ENCODE measurements around the gene PALMD. TPM values are rescaled to one million over a fixed set of nuclear protein-coding genes. Genes with fewer than 3 reads are reported as not detected.
A peak's percentile ranks its signal among the peaks of the same experiment; 100 is the strongest.

PALMD gene
- total RNA-seq, 2 donors from 2014 or later = not detected

DNA sequence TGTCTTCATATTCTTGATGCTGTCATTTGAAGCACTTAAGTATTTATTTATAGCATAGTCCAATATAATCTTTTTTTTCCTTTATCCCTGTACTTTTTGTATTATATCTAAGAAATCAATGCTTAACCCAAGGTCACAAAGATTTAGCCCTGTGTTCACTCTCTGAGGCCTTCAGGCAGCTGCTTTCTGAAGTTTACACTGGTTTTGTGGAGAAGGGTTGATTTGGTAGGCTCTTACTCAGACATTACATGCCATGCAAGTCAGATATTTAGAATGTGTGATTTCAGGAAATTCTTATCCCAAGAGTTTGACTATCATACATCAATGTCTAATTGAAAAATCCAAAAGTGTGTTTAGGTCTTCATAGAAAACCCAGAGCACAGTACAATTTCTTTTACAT is 56.3 kb downstream of the PALMD start:
- Mint-ChIP-seq H3K4me3 (no peak overlapping the region), H3K4me1 (peaks cover 15% of the 10 kb centered on the region)
- ATAC-seq = no peak

GRCh38 chr1:99704356-99704816 is 58.5 kb downstream of the PALMD start:
- H3K9me3 ChIP-seq (ENCODE audit: control insufficient read depth, low read length, poor library complexity, severe bottlenecking) = no peaks in the 10 kb centered on the region
- H3K4me1 Mint-ChIP-seq = peaks cover 13% of the 10 kb centered on the region
- no peak for ATAC-seq
- peaks cover 24% of the 10 kb centered on the region for H3K27me3 Mint-ChIP-seq
- DNase-seq = no peak
- H3K4me3 Mint-ChIP-seq = peak overlapping the region; percentile 55
- no peaks in the 10 kb centered on the region for H3K36me3 Mint-ChIP-seq (ENCODE audit: low read depth)
- H3K27ac Mint-ChIP-seq = no peak overlapping the region

More for the DNA sequence above, 56.3 kb downstream of the PALMD start:
- no peak for DNase-seq
- no peaks in the 10 kb centered on the region for H3K9me3 ChIP-seq (ENCODE audit: control insufficient read depth, low read length, poor library complexity, severe bottlenecking)
- Mint-ChIP-seq H3K27ac (no peak overlapping the region), H3K36me3 (ENCODE audit: low read depth) (no peaks in the 10 kb centered on the region), H3K27me3 (peaks cover 38% of the 10 kb centered on the region)

GRCh38 chr1:99705385-99705784 is 59.5 kb downstream of the PALMD start:
- Mint-ChIP-seq H3K27me3 (peaks cover 22% of the 10 kb centered on the region), H3K27ac (no peak overlapping the region), H3K4me1 (peaks cover 16% of the 10 kb centered on the region), H3K36me3 (ENCODE audit: low read depth) (no peaks in the 10 kb centered on the region), H3K4me3 (no peak overlapping the region)
- H3K9me3 ChIP-seq (ENCODE audit: control insufficient read depth, low read length, poor library complexity, severe bottlenecking) = no peaks in the 10 kb centered on the region
- ATAC-seq (no peak), DNase-seq (no peak)

DNA sequence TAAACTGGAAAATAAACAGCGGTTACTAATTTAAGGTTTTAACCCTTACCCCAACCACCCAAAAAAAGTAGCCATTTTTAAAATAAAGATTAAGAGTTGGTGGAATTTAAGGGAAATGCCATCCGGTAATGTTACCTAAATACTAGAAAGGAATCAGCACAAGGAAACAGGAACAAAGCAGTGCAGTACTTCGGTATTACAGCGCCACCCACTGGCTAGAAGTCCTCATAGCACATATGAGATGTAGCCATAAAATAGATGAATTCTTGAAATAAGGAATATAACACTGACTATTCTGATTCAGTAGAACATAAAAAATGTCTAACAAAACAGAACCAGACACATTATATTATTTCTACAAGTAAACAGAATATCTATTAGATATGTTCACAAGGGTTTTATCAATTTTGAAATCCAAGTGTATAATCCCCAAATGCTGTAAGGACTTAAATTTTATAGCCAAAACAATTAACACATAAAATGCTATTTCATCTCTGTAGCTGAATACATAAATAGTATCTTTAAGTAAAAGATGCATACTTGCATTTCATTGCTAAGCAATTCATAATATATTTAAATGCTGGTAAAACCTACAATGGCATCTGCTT is 61.7 kb downstream of the PALMD start:
- Mint-ChIP-seq H3K4me1 (peaks cover 16% of the 10 kb centered on the region), H3K36me3 (ENCODE audit: low read depth) (no peaks in the 10 kb centered on the region), H3K27me3 (peaks cover 6% of the 10 kb centered on the region), H3K27ac (no peak overlapping the region), H3K4me3 (no peak overlapping the region)
- H3K9me3 ChIP-seq (ENCODE audit: control insufficient read depth, low read length, poor library complexity, severe bottlenecking) = no peaks in the 10 kb centered on the region
- DNase-seq = peak; percentile 19 to 39 (median 23)
- ATAC-seq = peak; percentile 74

DNA sequence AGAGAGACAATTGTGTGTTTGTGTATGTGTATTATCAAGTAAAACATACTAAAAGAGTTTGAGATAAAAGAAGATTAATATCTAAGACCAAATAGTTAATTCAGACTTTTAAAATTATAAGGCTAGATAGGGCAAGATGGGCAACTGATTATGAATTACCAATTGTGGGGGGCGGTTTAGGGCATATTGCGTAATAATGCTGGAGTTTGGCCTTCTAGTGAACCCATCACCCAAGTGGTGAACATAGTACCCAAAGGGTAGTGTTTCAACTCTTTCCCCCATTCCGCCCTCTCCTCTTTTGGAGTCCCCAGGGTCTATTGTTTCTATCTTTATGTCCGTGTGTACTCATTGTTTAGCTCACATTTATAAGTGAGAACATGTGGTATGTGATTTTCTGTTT is 65.1 kb downstream of the PALMD start:
- Mint-ChIP-seq H3K27ac (no peak overlapping the region), H3K27me3 (peaks cover 15% of the 10 kb centered on the region), H3K4me1 (peaks cover 3% of the 10 kb centered on the region), H3K36me3 (ENCODE audit: low read depth) (peaks cover 8% of the 10 kb centered on the region), H3K4me3 (no peak overlapping the region)
- ATAC-seq (no peak), DNase-seq (no peak)
- no peaks in the 10 kb centered on the region for H3K9me3 ChIP-seq (ENCODE audit: control insufficient read depth, low read length, poor library complexity, severe bottlenecking)

DNA sequence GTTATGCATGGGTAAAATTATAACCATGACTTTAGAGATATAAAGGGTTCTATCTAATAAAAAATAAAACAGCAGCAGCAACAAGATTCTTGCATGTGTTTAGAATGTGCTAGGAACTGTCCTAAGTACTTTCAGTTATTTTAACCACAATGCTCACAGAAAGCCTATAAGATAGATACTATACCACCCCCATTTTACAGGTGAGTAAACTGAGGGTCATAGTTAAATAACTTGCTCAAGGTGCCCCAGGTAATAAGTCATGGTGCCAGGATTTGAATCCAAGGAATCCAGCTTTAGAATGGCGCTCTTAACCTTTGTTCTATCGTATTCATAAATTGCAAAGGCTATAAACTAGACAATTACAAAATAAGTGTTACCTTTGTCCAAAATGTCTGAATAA is 67.1 kb downstream of the PALMD start:
- Mint-ChIP-seq H3K4me3 (no peak overlapping the region), H3K27ac (no peak overlapping the region)
- no peak for ATAC-seq

GRCh38 chr1:99717005-99717404 is 71.1 kb downstream of the PALMD start:
- DNase-seq (no peak), ATAC-seq (no peak)
- no peaks in the 10 kb centered on the region for H3K4me1 Mint-ChIP-seq
- peaks cover 8% of the 10 kb centered on the region for H3K36me3 Mint-ChIP-seq (ENCODE audit: low read depth)
- no peaks in the 10 kb centered on the region for H3K9me3 ChIP-seq (ENCODE audit: control insufficient read depth, low read length, poor library complexity, severe bottlenecking)
- H3K4me3 Mint-ChIP-seq = no peak overlapping the region
- no peak overlapping the region for H3K27ac Mint-ChIP-seq
- H3K27me3 Mint-ChIP-seq = peaks cover 19% of the 10 kb centered on the region

More for the DNA sequence above, 67.1 kb downstream of the PALMD start:
- peaks cover 8% of the 10 kb centered on the region for H3K36me3 Mint-ChIP-seq (ENCODE audit: low read depth)
- H3K9me3 ChIP-seq (ENCODE audit: control insufficient read depth, low read length, poor library complexity, severe bottlenecking) = no peaks in the 10 kb centered on the region
- peaks cover 25% of the 10 kb centered on the region for H3K27me3 Mint-ChIP-seq
- DNase-seq = no peak
- peaks cover 3% of the 10 kb centered on the region for H3K4me1 Mint-ChIP-seq

DNA sequence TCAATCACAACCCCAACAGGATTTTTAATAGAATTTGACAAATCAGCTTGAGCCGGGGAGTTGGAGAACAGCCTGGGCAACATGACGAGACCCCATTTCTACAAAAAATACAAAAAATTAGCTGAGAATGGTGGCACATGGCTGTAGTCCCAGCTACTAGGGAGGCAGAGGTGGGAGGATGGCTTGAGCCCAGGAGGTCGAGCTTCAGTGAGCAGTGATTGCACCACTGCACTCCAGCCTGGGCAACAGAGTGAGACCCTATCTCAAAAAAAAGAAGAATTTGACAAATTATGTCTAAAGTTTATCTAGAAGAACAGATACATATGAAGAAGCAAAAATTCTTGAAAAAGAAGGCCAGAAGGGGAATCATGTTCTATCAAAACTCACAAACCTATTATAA is 77.3 kb downstream of the PALMD start:
- DNase-seq (no peak), ATAC-seq (no peak)
- Mint-ChIP-seq H3K4me3 (no peak overlapping the region), H3K36me3 (ENCODE audit: low read depth) (no peaks in the 10 kb centered on the region), H3K4me1 (peaks cover 2% of the 10 kb centered on the region), H3K27me3 (peaks cover 9% of the 10 kb centered on the region), H3K27ac (peak overlapping the region; percentile 8)
- H3K9me3 ChIP-seq (ENCODE audit: control insufficient read depth, low read length, poor library complexity, severe bottlenecking) = no peaks in the 10 kb centered on the region

GRCh38 chr1:99725996-99726395 is 80.1 kb downstream of the PALMD start:
- no peaks in the 10 kb centered on the region for H3K36me3 Mint-ChIP-seq (ENCODE audit: low read depth)
- no peak overlapping the region for H3K27ac Mint-ChIP-seq
- no peaks in the 10 kb centered on the region for H3K9me3 ChIP-seq (ENCODE audit: control insufficient read depth, low read length, poor library complexity, severe bottlenecking)
- no peak for ATAC-seq
- peaks cover 9% of the 10 kb centered on the region for H3K27me3 Mint-ChIP-seq
- no peak overlapping the region for H3K4me3 Mint-ChIP-seq
- no peak for DNase-seq
- peaks cover 2% of the 10 kb centered on the region for H3K4me1 Mint-ChIP-seq

GRCh38 chr1:99726407-99726806 is 80.5 kb downstream of the PALMD start:
- peaks cover 9% of the 10 kb centered on the region for H3K27me3 Mint-ChIP-seq
- DNase-seq (no peak), ATAC-seq (no peak)
- H3K27ac Mint-ChIP-seq = no peak overlapping the region
- H3K4me1 Mint-ChIP-seq = peaks cover 2% of the 10 kb centered on the region
- no peaks in the 10 kb centered on the region for H3K9me3 ChIP-seq (ENCODE audit: control insufficient read depth, low read length, poor library complexity, severe bottlenecking)
- no peaks in the 10 kb centered on the region for H3K36me3 Mint-ChIP-seq (ENCODE audit: low read depth)
- no peak overlapping the region for H3K4me3 Mint-ChIP-seq

DNA sequence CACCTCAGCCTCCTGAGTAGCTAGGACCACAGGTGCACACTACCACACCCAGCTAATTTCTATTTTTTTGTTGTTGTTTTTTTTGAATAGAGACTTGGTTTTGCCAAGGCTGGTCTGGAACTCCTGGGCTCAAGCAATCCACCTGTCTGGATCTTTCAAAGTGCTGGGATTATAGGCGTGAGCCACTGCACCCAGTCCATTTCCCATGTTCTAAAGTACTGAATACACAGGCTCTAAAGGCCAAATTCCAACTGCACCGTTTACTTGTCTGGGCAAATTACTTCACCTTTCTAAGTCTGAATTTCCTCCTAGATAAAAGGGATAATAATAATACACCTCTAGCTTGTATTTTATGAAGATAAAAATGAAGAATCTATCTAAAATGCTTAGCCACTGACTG is 80.9 kb downstream of the PALMD start:
- H3K9me3 ChIP-seq (ENCODE audit: control insufficient read depth, low read length, poor library complexity, severe bottlenecking) = no peaks in the 10 kb centered on the region
- no peak for DNase-seq
- Mint-ChIP-seq H3K4me1 (peaks cover 2% of the 10 kb centered on the region), H3K27me3 (peaks cover 9% of the 10 kb centered on the region), H3K27ac (no peak overlapping the region), H3K36me3 (ENCODE audit: low read depth) (no peaks in the 10 kb centered on the region), H3K4me3 (no peak overlapping the region)
- ATAC-seq = no peak

- Mint-ChIP-seq H3K27ac (no peak overlapping the region), H3K27me3 (peaks cover 9% of the 10 kb centered on the region), H3K4me1 (peaks cover 2% of the 10 kb centered on the region), H3K4me3 (no peak overlapping the region), H3K36me3 (ENCODE audit: low read depth) (no peaks in the 10 kb centered on the region)
- no peak for ATAC-seq
- no peak for DNase-seq
- no peaks in the 10 kb centered on the region for H3K9me3 ChIP-seq (ENCODE audit: control insufficient read depth, low read length, poor library complexity, severe bottlenecking)
Observed at GRCh38 chr1:99727575-99728185, 81.8 kb downstream of the PALMD start.

- peaks cover 2% of the 10 kb centered on the region for H3K4me1 Mint-ChIP-seq
- DNase-seq (no peak), ATAC-seq (no peak)
- H3K9me3 ChIP-seq (ENCODE audit: control insufficient read depth, low read length, poor library complexity, severe bottlenecking) = no peaks in the 10 kb centered on the region
- peaks cover 2% of the 10 kb centered on the region for H3K36me3 Mint-ChIP-seq (ENCODE audit: low read depth)
- H3K27me3 Mint-ChIP-seq = peaks cover 7% of the 10 kb centered on the region
- no peak overlapping the region for H3K4me3 Mint-ChIP-seq
- no peak overlapping the region for H3K27ac Mint-ChIP-seq
Observed at GRCh38 chr1:99728494-99729235, 82.8 kb downstream of the PALMD start.
